Measurements from ENCODE around the gene PUM2.

Gene PUM2

GRCh38 chr2:20313659-20314058 is 37.0 kb downstream of the PUM2 start:
- in situ Hi-C loops (cut with MboI; ENCODE audit: low sequenced_read_pairs, unreplicated experiment) = no loop called here
- no peak for DNase-seq (ENCODE audit: low spot score)
- TF ChIP-seq, protein P1, sequence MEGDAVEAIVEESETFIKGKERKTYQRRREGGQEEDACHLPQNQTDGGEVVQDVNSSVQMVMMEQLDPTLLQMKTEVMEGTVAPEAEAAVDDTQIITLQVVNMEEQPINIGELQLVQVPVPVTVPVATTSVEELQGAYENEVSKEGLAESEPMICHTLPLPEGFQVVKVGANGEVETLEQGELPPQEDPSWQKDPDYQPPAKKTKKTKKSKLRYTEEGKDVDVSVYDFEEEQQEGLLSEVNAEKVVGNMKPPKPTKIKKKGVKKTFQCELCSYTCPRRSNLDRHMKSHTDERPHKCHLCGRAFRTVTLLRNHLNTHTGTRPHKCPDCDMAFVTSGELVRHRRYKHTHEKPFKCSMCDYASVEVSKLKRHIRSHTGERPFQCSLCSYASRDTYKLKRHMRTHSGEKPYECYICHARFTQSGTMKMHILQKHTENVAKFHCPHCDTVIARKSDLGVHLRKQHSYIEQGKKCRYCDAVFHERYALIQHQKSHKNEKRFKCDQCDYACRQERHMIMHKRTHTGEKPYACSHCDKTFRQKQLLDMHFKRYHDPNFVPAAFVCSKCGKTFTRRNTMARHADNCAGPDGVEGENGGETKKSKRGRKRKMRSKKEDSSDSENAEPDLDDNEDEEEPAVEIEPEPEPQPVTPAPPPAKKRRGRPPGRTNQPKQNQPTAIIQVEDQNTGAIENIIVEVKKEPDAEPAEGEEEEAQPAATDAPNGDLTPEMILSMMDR (IDR thresholded peaks at IDR 0.05; ENCODE audit: borderline replicate concordance, control extremely low read depth, extremely low read depth, insufficient read depth, missing control alignments) = no peak

DNA sequence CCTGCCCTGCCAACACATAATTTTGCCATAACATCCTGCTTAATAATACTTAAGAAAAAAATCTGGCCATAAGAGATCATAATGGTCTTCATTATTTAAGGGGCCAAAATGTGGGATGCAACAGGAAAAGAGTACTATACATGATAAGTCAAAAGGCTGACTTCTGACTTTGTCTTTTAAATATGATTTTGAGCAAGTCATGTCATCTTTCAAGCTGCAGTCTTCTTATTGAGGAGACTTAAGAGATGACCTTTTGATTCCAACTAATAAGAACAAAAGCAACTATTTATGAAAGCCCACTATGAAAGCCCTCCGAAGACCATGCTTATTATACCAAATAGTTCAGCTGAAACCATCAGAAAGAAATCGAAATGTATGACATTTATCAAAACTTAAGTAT is 41.6 kb downstream of the PUM2 start:
- in situ Hi-C loops (cut with MboI; ENCODE audit: low sequenced_read_pairs, unreplicated experiment) = no loop called here
- TF ChIP-seq, protein P1 (IDR thresholded peaks at IDR 0.05; ENCODE audit: borderline replicate concordance, control extremely low read depth, extremely low read depth, insufficient read depth, missing control alignments) = no peak
- DNase-seq (ENCODE audit: low spot score) = no peak

- in situ Hi-C loops (cut with MboI; ENCODE audit: low sequenced_read_pairs, unreplicated experiment) = no loop called here
- TF ChIP-seq, protein P1 (IDR thresholded peaks at IDR 0.05; ENCODE audit: borderline replicate concordance, control extremely low read depth, extremely low read depth, insufficient read depth, missing control alignments) = no peak
- no peak for DNase-seq (ENCODE audit: low spot score)
Observed at GRCh38 chr2:20307311-20307710, 43.3 kb downstream of the PUM2 start.

- in situ Hi-C loops (cut with MboI; ENCODE audit: low sequenced_read_pairs, unreplicated experiment) = no loop called here
- DNase-seq (ENCODE audit: low spot score) = no peak
- TF ChIP-seq, protein P1 (IDR thresholded peaks at IDR 0.05; ENCODE audit: borderline replicate concordance, control extremely low read depth, extremely low read depth, insufficient read depth, missing control alignments) = no peak
Observed at GRCh38 chr2:20304411-20304810, 46.2 kb downstream of the PUM2 start.

DNA sequence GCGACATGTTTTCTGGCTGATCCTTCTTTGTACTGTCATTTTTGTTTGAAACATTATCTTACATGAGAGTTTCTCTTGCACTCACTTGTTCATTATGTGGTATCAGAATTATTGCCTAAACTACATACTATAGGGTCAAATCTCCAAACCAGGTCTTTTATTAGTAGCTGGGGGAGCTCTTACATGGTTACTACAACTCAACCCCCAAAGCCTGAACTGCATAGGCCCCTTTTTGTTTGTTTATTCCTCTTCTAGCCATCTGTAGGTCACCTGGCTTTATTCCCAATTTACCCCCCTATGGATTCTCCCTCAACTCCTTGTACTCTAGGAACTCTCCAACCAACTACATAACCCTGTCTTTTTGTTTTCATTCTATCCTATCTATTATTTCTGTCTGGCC is 46.7 kb downstream of the PUM2 start:
- TF ChIP-seq, protein P1 (IDR thresholded peaks at IDR 0.05; ENCODE audit: borderline replicate concordance, control extremely low read depth, extremely low read depth, insufficient read depth, missing control alignments) = no peak
- in situ Hi-C loops (cut with MboI; ENCODE audit: low sequenced_read_pairs, unreplicated experiment) = no loop called here
- DNase-seq (ENCODE audit: low spot score) = no peak

DNA sequence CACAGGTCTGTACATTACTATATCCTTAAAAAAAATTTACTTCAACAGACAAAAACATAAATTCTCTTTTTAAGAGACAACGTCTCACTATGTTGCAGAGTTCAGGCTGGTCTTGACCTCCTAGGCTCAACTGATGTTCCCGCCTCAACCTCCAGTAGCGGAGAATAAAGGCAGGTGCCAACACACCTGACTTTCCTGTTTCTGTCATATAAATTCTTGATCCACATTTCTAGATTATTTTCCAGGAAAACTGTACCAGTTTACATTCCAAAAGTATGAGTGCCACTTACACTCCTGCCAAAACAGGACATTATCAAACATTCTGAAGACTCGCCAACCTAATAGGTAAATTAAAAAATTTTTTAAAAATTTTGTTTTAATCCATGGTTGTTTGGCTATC is 48.6 kb downstream of the PUM2 start:
- TF ChIP-seq, protein P1 (IDR thresholded peaks at IDR 0.05; ENCODE audit: borderline replicate concordance, control extremely low read depth, extremely low read depth, insufficient read depth, missing control alignments) = no peak
- DNase-seq (ENCODE audit: low spot score) = no peak
- in situ Hi-C loops (cut with MboI; ENCODE audit: low sequenced_read_pairs, unreplicated experiment) = no loop called here

DNA sequence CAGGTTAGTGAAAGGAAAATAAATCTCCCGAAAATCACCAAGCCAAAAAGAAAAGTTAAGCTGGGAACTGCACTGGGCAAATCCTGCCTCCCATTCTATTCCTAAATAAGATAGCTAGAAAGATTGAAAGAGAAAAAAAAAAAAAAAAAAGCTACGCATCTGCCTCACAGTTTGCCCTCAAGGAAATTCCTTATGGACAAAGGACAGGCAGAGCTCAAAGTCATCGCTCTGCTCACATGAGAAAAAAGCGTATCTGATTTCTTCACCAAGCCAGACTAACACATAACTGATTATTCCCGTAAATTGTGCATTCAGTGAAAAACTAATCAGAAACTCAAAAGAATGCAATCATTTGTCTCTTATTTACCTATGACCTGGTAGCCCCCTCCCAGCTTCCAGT is 50.0 kb downstream of the PUM2 start:
- in situ Hi-C loops (cut with MboI; ENCODE audit: low sequenced_read_pairs, unreplicated experiment) = no loop called here
- no peak for DNase-seq (ENCODE audit: low spot score)
- TF ChIP-seq, protein P1 (IDR thresholded peaks at IDR 0.05; ENCODE audit: borderline replicate concordance, control extremely low read depth, extremely low read depth, insufficient read depth, missing control alignments) = no peak

All from GM13976 (cell line).